PC-3 (cell line): ENCODE data around the gene DNMBP.

Source experiments
- EZH2 ChIP-seq: fragments of 300-600 bp; sonication (generic); IDR thresholded peaks from one replicate; pipeline ENCODE4 v1.6.1; 2017; ENCODE audit warnings: antibody characterized with exemption, mild to moderate bottlenecking, low read length; ENCODE audit not compliant: unreplicated experiment
- TF ChIP-seq, protein P1 (sequence below): fragments of 300-600 bp; sonication (generic); conservative IDR thresholded peaks from 2 replicates; pipeline ENCODE4 v1.5.1; 2017; ENCODE audit warnings: antibody characterized with exemption, low read depth, mild to moderate bottlenecking, low read length

DNA sequence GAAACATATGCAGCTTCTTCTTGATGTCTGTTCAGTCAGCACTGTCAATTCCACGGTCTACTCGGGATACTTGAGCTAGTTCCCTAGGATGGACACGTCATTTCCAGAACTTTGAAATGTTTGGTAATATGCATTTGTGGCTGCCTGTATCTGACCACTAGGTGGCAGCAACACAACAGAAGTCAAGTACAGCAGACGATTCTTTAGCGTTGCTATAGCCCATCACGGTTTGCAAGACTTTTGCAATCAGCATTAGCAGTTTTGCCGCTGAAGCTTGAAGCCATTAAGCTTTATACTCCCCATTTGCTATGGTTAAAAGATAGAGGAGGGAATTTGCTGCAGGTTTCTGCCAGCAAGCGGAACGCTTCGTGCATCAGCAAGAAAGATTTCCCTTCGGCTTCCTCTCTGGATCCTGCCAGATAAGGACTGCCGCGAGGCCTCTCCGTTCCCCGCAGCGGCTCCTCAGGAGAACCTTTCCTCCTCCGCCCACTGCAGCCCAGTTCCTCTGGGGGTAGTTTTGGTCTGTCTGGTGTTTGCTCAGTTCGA lies 163.8 kb downstream of the DNMBP start:
- no peak for TF ChIP-seq EZH2
- TF ChIP-seq, protein P1, sequence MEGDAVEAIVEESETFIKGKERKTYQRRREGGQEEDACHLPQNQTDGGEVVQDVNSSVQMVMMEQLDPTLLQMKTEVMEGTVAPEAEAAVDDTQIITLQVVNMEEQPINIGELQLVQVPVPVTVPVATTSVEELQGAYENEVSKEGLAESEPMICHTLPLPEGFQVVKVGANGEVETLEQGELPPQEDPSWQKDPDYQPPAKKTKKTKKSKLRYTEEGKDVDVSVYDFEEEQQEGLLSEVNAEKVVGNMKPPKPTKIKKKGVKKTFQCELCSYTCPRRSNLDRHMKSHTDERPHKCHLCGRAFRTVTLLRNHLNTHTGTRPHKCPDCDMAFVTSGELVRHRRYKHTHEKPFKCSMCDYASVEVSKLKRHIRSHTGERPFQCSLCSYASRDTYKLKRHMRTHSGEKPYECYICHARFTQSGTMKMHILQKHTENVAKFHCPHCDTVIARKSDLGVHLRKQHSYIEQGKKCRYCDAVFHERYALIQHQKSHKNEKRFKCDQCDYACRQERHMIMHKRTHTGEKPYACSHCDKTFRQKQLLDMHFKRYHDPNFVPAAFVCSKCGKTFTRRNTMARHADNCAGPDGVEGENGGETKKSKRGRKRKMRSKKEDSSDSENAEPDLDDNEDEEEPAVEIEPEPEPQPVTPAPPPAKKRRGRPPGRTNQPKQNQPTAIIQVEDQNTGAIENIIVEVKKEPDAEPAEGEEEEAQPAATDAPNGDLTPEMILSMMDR = peak; percentile 89
